Stimulated activated CD4-positive, alpha-beta T cell treated with anti-CD3 and anti-CD28 coated beads, Interleukin-4, amount 100 ng/mL, for 1 hour (primary cell): ENCODE data around the gene PCSK6.

Source experiments
- DNase-seq: peaks from one replicate; pipeline ENCODE4 v3.0.0-alpha.2; 2020

PCSK6 gene

GRCh38 chr15:101445562-101446517 is 43.7 kb downstream of the PCSK6 start:
- no peak for DNase-seq

- no peak for DNase-seq
These were observed 44.5 kb downstream of the PCSK6 start for GRCh38 chr15:101444807-101445508.

GRCh38 chr15:101444015-101444414 is 45.5 kb downstream of the PCSK6 start:
- DNase-seq = no peak

- DNase-seq = no peak
These were observed 47.2 kb downstream of the PCSK6 start for GRCh38 chr15:101442272-101442671.

GRCh38 chr15:101441696-101442095 is 47.8 kb downstream of the PCSK6 start:
- no peak for DNase-seq

GRCh38 chr15:101440846-101441590 is 48.5 kb downstream of the PCSK6 start:
- no peak for DNase-seq

GRCh38 chr15:101439920-101440319 is 49.6 kb downstream of the PCSK6 start:
- no peak for DNase-seq

- no peak for DNase-seq
These were observed 50.1 kb downstream of the PCSK6 start for GRCh38 chr15:101439285-101439919.

GRCh38 chr15:101438482-101439284 is 50.8 kb downstream of the PCSK6 start:
- DNase-seq = no peak

GRCh38 chr15:101437618-101438481 is 51.7 kb downstream of the PCSK6 start:
- DNase-seq = no peak

GRCh38 chr15:101437209-101437608 is 52.3 kb downstream of the PCSK6 start:
- DNase-seq = no peak

GRCh38 chr15:101436526-101436925 is 53.0 kb downstream of the PCSK6 start:
- no peak for DNase-seq

- DNase-seq = no peak
These were observed 53.7 kb downstream of the PCSK6 start for GRCh38 chr15:101435761-101436160.

- DNase-seq = no peak
These were observed 55.2 kb downstream of the PCSK6 start for GRCh38 chr15:101434032-101434920.

GRCh38 chr15:101433396-101433795 is 56.1 kb downstream of the PCSK6 start:
- no peak for DNase-seq

GRCh38 chr15:101432982-101433381 is 56.5 kb downstream of the PCSK6 start:
- no peak for DNase-seq

- DNase-seq = no peak
These were observed 57.8 kb downstream of the PCSK6 start for GRCh38 chr15:101431748-101432147.

- no peak for DNase-seq
These were observed 58.2 kb downstream of the PCSK6 start for GRCh38 chr15:101431301-101431700.

GRCh38 chr15:101429646-101430045 is 59.9 kb downstream of the PCSK6 start:
- no peak for DNase-seq

GRCh38 chr15:101429191-101429590 is 60.3 kb downstream of the PCSK6 start:
- no peak for DNase-seq
